Pons (tissue), 1 donor: ENCODE results near the gene SLC7A6.

Source experiments
- DNase-seq: peaks from one replicate; pipeline ENCODE4 v3.0.0-alpha.2; 2016; ENCODE audit warnings: low spot score

Gene SLC7A6

DNA sequence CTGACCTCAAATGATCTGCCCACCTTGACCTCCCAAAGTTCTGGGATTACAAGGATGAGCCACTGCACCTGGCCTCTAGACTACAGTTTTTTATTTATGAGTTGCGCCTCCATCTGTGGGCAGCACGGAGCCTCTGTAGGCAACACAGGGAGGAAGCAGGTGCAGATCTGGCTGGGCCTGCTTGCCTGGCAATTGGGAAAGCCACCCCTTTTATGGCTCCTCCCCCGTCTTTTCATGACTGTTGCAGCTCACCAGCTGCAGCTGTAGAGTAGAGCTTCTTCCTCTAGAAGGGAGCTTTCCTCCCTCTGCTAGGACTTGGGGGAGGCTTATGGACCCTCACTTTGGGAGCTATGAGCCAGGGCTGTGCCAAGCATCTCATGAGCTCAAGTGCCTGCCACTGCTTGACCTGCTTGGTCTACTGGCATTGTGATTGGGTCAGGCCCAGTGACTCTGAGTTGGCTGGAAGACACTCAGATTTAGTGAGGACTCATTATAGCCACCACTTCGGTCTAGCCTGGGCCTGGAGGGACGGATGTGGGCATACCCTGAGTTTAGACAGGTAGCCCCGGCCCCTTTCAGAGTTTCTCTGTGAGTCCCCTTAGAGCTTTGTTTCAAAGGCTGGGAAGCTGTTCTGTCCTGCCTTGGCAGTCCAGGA lies 6.9 kb upstream of the SLC7A6 start:
- no peak for DNase-seq

DNA sequence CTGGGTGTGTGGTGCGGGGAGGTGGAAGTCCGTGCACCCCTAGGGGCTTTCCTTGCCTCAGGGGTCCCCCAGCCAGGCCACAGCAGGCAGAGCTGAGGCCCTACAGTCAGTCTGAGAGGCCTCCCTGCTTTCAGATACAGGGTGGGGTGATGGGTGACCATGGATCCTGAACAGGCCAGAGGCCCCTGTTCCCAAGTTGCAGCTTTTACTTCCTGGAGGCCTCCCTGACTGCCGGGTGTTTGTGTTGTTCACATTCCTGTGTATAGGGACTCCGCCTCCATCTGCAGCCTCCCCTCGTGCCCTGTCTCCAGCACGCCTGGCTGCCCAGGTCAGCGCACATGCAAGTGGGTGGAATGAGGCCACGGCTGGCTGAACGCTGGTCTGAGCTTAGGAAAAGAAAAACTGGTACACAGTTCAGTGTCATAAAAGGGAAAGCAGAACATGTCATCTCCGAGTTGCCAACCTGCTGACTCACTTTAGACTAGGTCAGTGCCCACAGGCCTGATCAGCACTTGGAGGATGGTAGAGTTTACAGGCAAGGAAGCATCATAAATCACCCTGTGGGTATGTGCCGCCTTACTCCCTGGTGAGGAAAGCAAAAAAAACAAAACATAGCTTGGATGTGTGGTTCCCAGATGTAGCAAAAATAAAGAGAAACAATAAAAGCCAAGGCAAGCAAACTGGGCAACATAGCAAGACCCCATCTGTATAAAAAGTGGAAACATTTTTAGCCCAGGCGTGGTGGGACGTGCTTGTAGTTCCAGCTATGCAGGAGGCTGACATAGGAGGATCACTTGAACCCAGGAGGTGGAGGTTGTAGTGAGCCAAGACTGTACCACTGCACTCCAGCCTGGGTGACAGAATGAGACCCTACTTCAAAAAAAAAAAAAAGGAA lies 6.2 kb upstream of the SLC7A6 start:
- no peak for DNase-seq

- DNase-seq = no peak
Observed at GRCh38 chr16:68259007-68259825, 5.1 kb upstream of the SLC7A6 start.

DNA sequence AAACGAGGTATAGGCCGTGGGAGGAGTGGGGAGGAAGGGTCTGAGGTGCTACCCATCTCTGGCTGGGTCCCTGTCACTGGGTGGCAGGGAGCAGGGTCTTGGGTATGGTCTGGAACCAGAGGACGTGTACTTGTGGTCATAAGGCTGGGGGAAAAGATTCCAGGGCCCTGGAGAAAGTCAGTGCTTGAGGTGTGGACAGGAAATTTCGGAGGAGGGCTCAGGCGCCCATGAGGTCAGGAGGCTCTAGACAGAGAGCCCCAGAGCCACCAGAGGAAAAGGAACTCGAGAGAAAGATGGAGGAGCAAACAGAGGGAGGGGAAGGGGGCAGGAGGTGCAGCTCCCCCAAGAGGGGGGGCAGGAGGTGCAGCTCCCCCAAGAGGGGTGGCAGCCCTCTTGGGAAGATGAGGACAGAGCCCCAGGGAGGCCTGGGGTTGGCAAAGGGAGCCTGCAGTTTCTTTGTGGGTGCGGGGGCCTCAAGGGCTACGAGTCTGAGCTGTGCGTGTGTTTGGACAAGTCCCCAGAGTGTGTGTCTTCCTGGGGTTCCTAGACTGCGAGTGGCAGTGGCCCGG lies 683 bp upstream of the SLC7A6 start:
- DNase-seq = no peak

DNA sequence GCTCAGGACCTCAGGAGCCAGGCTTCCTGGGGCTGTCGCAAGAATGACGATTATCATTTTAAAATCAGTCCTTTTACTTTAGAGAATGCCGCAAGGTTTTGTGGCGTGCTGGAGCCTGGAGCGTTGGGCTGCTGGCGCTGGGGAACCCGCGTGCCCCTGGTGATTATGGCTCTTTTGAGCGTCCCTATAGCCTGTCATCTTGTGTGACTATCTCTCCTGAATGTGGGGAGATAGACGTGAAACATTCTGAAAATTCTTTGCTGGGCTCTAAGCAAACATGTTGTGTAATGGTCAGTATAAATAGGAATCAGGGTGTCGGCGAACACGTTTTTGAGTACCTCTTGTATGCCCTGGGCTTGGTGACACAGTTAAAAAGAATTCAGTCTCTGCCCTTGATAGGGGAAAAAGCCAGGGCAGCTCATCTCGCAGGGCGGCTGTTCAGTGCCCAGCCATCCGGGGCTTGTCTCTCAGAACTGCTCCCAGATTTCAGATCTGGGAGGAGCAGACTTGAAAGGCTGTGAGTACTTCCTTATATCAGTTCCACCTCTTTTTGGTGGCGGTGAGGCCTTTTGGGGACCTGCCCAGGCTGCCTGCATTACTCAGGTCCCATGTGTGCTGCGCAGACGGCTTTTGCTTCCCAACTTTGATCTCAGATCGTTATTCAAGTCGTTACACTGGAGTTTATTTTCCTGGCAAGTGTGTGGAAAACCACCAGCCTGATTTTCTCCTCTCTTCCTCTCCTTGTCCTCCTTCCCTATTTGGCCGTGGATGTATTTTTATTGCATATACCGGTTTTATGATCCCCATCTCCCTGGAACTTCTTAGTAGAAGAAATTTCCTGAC lies 973 bp downstream of the SLC7A6 start:
- peak; percentile 59 for DNase-seq

GRCh38 chr16:68267612-68268405 lies 3.5 kb downstream of the SLC7A6 start:
- no peak for DNase-seq

GRCh38 chr16:68269793-68270192 lies 5.5 kb downstream of the SLC7A6 start:
- no peak for DNase-seq

- DNase-seq = no peak
Observed at GRCh38 chr16:68270353-68270752, 6.0 kb downstream of the SLC7A6 start.

DNA sequence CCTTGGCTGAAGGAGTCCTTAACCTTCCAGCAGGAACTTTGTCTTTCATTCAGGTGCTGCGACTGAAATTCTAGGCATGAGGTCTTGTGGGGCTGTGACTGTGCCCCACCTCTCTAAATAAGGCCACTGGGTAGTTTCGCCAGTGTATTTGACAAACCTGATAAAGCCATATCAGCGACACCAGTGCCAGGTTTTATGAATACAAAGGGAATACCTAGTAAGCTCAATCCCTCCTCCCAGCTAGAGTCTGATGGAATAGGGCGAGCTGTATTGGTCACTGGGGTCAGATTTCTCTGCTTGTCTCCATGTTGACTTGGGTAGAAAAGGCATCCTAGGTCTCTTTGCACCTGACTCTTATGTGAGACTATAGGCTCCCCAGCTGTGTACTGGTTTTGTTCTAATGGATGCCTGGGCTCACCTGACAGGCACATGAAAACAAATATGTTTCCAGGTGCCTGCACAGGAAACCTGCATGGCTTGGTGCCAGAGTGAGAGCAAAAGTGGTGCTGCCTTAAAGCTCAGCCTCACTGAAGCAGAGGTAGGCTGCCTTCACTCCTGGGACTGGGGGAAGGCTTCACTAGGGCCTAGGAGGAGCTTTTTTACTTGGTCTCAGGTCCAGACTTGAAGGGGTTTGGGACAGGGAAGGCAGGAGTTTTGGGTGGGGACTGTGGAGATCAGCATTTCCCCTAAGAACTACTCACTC lies 8.3 kb downstream of the SLC7A6 start:
- DNase-seq = no peak

- DNase-seq = no peak
Observed at GRCh38 chr16:68273459-68273858, 9.1 kb downstream of the SLC7A6 start.

DNA sequence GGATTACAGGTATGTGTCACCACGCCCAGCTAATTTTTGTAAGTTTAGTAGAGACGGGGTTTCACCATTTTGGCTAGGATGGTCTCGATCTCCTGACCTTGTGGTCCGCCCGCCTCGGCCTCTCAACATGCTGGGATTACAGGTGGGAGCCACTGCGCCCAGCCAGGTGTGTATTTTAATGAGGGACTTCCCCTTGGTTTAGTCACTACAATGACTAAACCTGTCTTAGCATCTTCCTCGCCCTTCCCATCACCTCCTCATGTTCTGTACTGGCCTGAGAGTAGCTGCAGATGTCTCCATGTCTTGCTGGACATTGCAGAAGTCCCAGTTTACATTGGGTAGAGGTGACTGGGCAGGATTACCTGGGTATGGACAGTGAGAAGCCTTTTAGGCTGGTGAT lies 9.6 kb downstream of the SLC7A6 start:
- DNase-seq = no peak

- no peak for DNase-seq
Observed at GRCh38 chr16:68274441-68274840, 10.1 kb downstream of the SLC7A6 start.

GRCh38 chr16:68275611-68276191 lies 11.4 kb downstream of the SLC7A6 start:
- no peak for DNase-seq

- DNase-seq = no peak
Observed at GRCh38 chr16:68276223-68276622, 11.9 kb downstream of the SLC7A6 start.

GRCh38 chr16:68279726-68280558 lies 15.6 kb downstream of the SLC7A6 start:
- DNase-seq = no peak

- no peak for DNase-seq
Observed at GRCh38 chr16:68281368-68282063, 17.2 kb downstream of the SLC7A6 start.

GRCh38 chr16:68282064-68282452 lies 17.7 kb downstream of the SLC7A6 start:
- DNase-seq = no peak

- peak; percentile 29 for DNase-seq
Observed at GRCh38 chr16:68283346-68283745, 19.0 kb downstream of the SLC7A6 start.
